ENCODE data around the gene SLC35F3. TPM values are rescaled to one million over a fixed set of nuclear protein-coding genes. Genes with fewer than 3 reads are reported as not detected.

Gene SLC35F3
- total and polyA plus RNA-seq, 9 donors: 0.04 to 0.69 (median 0.17) TPM; not detected in 3

- TF ChIP-seq CTCF (IDR thresholded peaks at IDR 0.05) (no peak), EP300 (IDR thresholded peaks at IDR 0.05) (no peak), POLR2A (IDR thresholded peaks at IDR 0.05) (no peak)
- Histone ChIP-seq H3K4me3 (no peak overlapping the region), H3K27me3 (no peaks in the 10 kb centered on the region), H3K9me3 (no peaks in the 10 kb centered on the region), H3K27ac (no peak overlapping the region), H3K4me1 (ENCODE audit: insufficient read depth) (no peaks in the 10 kb centered on the region), H3K36me3 (no peaks in the 10 kb centered on the region)
- no peak for DNase-seq
- intact Hi-C loops (cut with DNase I): no loop called here
- WGBS, 3 donors: 74 to 82% (median 77%) methylated on average over 8 of the region's 8 CpGs
Observed at GRCh38 chr1:234090212-234091064, 186.0 kb downstream of the SLC35F3 start.

GRCh38 chr1:234091065-234091401 lies 186.6 kb downstream of the SLC35F3 start:
- no peaks in the 10 kb centered on the region for H3K27me3 ChIP-seq
- H3K27ac ChIP-seq: no peak overlapping the region
- intact Hi-C loops (cut with DNase I): no loop called here
- no peaks in the 10 kb centered on the region for H3K36me3 ChIP-seq
- TF ChIP-seq EP300 (IDR thresholded peaks at IDR 0.05) (no peak), POLR2A (IDR thresholded peaks at IDR 0.05) (no peak), CTCF (IDR thresholded peaks at IDR 0.05) (no peak)
- no peak overlapping the region for H3K4me3 ChIP-seq
- H3K9me3 ChIP-seq: no peaks in the 10 kb centered on the region
- no peaks in the 10 kb centered on the region for H3K4me1 ChIP-seq (ENCODE audit: insufficient read depth)
- DNase-seq: no peak
- 80 to 89% (median 85%) methylated on average over 2 of the region's 2 CpGs for WGBS, 3 donors

GRCh38 chr1:234091876-234092275 lies 187.4 kb downstream of the SLC35F3 start:
- no peaks in the 10 kb centered on the region for H3K9me3 ChIP-seq
- no peak overlapping the region for H3K27ac ChIP-seq
- H3K36me3 ChIP-seq: no peaks in the 10 kb centered on the region
- no peaks in the 10 kb centered on the region for H3K27me3 ChIP-seq
- intact Hi-C loops (cut with DNase I): no loop called here
- H3K4me3 ChIP-seq: no peak overlapping the region
- no peak for DNase-seq
- H3K4me1 ChIP-seq (ENCODE audit: insufficient read depth): no peaks in the 10 kb centered on the region
- WGBS, 3 donors: 90 to 98% (median 92%) methylated on average over 2 of the region's 2 CpGs
- TF ChIP-seq EP300 (IDR thresholded peaks at IDR 0.05) (no peak), POLR2A (IDR thresholded peaks at IDR 0.05) (no peak), CTCF (IDR thresholded peaks at IDR 0.05) (no peak)

GRCh38 chr1:234093107-234093506 lies 188.6 kb downstream of the SLC35F3 start:
- Histone ChIP-seq H3K9me3 (no peaks in the 10 kb centered on the region), H3K27ac (no peak overlapping the region), H3K27me3 (no peaks in the 10 kb centered on the region), H3K4me1 (ENCODE audit: insufficient read depth) (no peaks in the 10 kb centered on the region), H3K36me3 (no peaks in the 10 kb centered on the region), H3K4me3 (no peak overlapping the region)
- no peak for DNase-seq
- TF ChIP-seq EP300 (IDR thresholded peaks at IDR 0.05): no peak
- TF ChIP-seq CTCF (IDR thresholded peaks at IDR 0.05): no peak
- no peak for TF ChIP-seq POLR2A (IDR thresholded peaks at IDR 0.05)
- WGBS, 3 donors: 38 to 56% (median 53%) methylated on average over 1 of the region's 1 CpG
- intact Hi-C loops (cut with DNase I): no loop called here

All from ovary (tissue), 9 donors.